GM10266 (cell line): ENCODE results near the gene RGS1.

ENCODE experiments used
- DNase-seq: peaks from one replicate; pipeline ENCODE4 v3.0.0; 2012; ENCODE audit errors: extremely low spot score
- TF ChIP-seq, protein P1 (sequence below): IDR thresholded peaks from 2 replicates; pipeline ENCODE4 v1.5.1; 2012; ENCODE audit warnings: mild to moderate bottlenecking, low read depth; ENCODE audit not compliant: control insufficient read depth, insufficient read depth; ENCODE audit errors: missing control alignments

The RGS1 gene

DNA sequence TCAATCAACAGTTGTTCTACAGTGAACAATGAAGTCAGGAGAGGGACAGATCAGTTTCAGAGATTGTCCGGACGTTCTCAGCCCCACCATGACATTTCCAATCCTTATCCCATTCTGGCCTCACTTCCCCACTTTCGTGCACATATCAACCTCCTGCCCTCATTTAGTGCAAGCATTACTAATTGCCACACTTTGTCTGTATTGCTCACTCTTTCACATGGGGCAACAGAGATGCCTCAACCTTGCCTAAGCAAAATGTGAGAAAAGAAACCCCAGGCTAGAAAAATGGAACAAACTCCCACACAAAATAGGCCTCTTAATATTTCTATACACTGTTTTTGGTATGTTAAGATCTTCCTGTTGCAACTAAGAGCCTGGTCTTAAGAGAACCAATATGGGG, 8.9 kb upstream of the RGS1 start:
- DNase-seq, result no peak
- TF ChIP-seq, protein P1, sequence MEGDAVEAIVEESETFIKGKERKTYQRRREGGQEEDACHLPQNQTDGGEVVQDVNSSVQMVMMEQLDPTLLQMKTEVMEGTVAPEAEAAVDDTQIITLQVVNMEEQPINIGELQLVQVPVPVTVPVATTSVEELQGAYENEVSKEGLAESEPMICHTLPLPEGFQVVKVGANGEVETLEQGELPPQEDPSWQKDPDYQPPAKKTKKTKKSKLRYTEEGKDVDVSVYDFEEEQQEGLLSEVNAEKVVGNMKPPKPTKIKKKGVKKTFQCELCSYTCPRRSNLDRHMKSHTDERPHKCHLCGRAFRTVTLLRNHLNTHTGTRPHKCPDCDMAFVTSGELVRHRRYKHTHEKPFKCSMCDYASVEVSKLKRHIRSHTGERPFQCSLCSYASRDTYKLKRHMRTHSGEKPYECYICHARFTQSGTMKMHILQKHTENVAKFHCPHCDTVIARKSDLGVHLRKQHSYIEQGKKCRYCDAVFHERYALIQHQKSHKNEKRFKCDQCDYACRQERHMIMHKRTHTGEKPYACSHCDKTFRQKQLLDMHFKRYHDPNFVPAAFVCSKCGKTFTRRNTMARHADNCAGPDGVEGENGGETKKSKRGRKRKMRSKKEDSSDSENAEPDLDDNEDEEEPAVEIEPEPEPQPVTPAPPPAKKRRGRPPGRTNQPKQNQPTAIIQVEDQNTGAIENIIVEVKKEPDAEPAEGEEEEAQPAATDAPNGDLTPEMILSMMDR, result no peak

DNA sequence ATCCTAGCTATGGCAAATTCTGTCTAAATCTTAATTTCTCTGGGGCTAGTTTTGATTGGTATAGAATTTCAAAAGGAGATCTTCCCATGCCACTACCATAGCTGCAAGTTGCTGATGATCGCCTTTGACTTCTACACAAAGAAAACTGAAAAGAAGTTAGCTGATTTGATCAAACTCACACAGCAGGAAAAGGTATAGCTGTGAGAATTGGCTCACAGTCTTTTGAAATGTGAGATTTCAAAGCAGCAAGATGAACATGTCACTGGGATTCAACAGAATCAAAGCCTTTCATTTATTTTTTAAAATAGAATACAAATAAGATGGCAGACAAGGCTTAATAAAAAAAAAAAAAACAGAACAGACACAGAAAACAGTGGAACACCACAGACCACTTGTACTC, 7.5 kb upstream of the RGS1 start:
- TF ChIP-seq, protein P1, result no peak
- DNase-seq, result no peak

DNA sequence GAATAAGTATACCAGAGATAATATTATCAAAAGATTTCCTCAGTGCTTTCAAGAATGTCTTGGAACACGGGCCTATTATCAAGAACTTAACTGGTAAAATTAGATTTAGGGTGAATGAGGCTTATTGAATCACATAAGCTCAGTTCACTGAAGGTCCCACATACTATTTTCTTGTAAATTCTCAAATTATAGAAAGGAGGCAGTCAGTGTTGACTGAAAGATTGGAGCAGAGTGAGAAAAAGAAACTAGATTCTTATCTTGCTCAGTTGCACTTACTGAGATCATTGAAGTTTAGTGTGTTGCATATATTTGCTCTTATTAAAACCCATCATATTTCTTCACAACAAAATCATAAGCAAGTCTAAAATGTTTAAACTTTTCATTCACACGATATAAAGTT, 3.9 kb upstream of the RGS1 start:
- TF ChIP-seq, protein P1, result no peak
- DNase-seq, result no peak

DNA sequence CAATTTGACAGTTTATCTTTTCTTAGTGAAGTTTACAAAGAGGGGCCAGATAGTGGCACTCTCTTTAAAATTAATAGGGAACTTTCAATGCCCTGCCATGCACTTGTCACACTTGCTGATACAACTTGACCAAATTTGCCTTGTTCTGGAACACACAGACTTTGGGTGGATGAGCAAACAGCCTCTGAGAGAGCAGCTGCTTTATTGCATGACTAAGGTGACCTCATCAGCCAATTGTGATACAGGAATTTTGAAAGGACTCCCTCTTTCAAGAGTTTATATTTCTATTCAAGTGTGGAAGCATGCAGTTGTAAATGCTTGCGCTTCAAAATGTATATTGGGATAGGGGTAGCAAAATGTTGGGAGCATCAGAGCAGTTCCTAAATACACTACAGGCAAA, 2.1 kb upstream of the RGS1 start:
- no peak for DNase-seq
- TF ChIP-seq, protein P1, result no peak

DNA sequence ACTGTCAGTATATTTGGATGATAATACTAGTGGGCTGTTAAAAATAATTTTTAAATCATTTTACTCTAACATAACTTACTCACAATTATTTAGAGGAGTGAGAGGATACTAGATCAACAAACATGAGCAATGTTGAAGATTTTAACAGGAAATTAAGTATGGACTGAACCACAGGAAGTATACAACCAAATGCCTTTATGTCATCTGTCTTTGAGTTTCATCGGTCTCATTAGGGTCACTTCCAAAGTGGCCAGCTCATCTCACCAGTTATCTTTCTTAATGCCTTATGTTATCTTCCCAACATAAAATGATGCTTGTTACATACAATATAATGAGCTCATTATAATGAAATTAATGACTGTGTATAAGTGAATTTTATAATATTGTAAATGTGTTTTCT, 1.5 kb upstream of the RGS1 start:
- TF ChIP-seq, protein P1, result no peak
- no peak for DNase-seq

DNA sequence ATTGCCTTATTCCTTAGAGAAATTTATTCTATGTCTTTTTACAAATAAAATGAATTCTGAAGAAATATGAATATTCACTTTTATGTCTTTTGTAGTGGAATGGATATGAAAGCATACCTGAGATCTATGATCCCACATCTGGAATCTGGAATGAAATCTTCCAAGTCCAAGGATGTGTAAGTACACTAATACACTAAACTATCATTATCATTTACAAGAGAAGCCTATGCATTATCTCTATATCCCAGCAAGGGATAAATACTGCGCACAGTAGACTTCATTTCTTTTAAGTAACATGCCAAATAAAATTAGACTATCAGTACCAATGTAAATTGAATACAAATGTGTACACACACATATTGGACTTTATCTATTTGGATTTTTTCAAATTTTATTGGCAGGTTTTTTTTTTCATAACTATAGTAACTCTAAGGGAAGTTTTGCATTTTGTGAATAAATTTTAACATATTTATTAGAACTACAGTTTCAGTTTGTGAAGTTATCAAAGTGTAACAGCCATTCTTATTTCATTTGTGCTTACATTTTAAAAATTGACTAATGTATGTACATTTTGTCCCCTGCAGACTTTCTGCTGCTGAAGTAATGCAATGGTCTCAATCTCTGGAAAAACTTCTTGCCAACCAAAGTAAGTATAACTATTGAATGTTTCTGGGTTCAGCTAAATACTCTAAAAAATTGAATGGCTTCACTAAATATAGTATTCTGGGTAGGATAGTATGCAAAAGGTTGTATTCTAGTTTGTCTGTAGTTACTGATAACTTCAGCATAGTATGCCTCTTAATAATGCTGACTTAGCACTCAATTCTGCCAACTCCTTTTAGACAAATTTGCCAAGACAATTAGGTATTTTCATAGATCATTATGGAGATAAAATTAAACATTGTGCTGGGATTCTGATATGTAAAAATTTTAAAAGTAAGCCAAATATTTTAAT, 894 bp downstream of the RGS1 start:
- TF ChIP-seq, protein P1, result no peak
- DNase-seq, result no peak
